ENCODE measurements around the gene CPO.
A peak's percentile ranks its signal among the peaks of the same experiment; 100 is the strongest.
"Not testable (repeated sequence)": the region's sequence is repeated elsewhere in the genome, so short reads cannot be mapped to it uniquely, and the experiment has no call there.

CPO gene

GRCh38 chr2:206939340-206939739 is at the start of gene CPO:
Gene CPO (plus strand): TSS chr2:206939518. CDS start chr2:206939600, 82 bp downstream.
- DNase-seq: no peak

- no peak for DNase-seq
Measured at GRCh38 chr2:206890179-206890578, 49.1 kb upstream of the CPO start.

GRCh38 chr2:206890926-206891325 is 48.4 kb upstream of the CPO start:
- DNase-seq: peak in 1 of 2 donors; percentile 5

- peak in 1 of 2 donors; percentile 16 for DNase-seq
Measured at GRCh38 chr2:206915121-206915520, 24.2 kb upstream of the CPO start.

GRCh38 chr2:206918263-206918662 is 21.1 kb upstream of the CPO start:
- DNase-seq: no peak

- no peak for DNase-seq
Measured at GRCh38 chr2:206920310-206920709, 19.0 kb upstream of the CPO start.

GRCh38 chr2:206920951-206921350 is 18.4 kb upstream of the CPO start:
- no peak for DNase-seq

GRCh38 chr2:206921529-206921928 is 17.8 kb upstream of the CPO start:
- no peak for DNase-seq

GRCh38 chr2:206935991-206936842 is 3.1 kb upstream of the CPO start:
- DNase-seq: no peak

- no peak for DNase-seq
Measured at GRCh38 chr2:206936843-206937230, 2.5 kb upstream of the CPO start.

- no peak for DNase-seq
Measured at GRCh38 chr2:206937555-206937954, 1.8 kb upstream of the CPO start.

GRCh38 chr2:206940546-206940945 is 1.2 kb downstream of the CPO start:
- DNase-seq: no peak

- DNase-seq: no peak
Measured at GRCh38 chr2:206942592-206943478, 3.5 kb downstream of the CPO start.

- not testable (repeated sequence) for DNase-seq
Measured at GRCh38 chr2:206953404-206953803, 14.1 kb downstream of the CPO start.

- no peak for DNase-seq
Measured at GRCh38 chr2:206955253-206955652, 15.9 kb downstream of the CPO start.

- DNase-seq: no peak
Measured at GRCh38 chr2:206958261-206958660, 18.9 kb downstream of the CPO start.

- no peak for DNase-seq
Measured at GRCh38 chr2:206962966-206963365, 23.6 kb downstream of the CPO start.

GRCh38 chr2:206968134-206969086 is 29.1 kb downstream of the CPO start:
- DNase-seq: no peak

GRCh38 chr2:206969192-206969591 is 29.9 kb downstream of the CPO start:
- DNase-seq: no peak

- DNase-seq: no peak
Measured at GRCh38 chr2:206970589-206971360, 31.5 kb downstream of the CPO start.

- DNase-seq: no peak
Measured at GRCh38 chr2:206971805-206972204, 32.5 kb downstream of the CPO start.

GRCh38 chr2:206974551-206974950 is 35.2 kb downstream of the CPO start:
- DNase-seq: no peak

All from bone marrow (tissue), 2 donors.